Measurements from ENCODE around the gene KCTD17. TPM values are rescaled to one million over a fixed set of nuclear protein-coding genes. Genes with fewer than 3 reads are reported as not detected.
A peak's percentile ranks its signal among the peaks of the same experiment; 100 is the strongest.

KCTD17 gene
- total and polyA plus RNA-seq, 2 of the 13 experiments (the other 11 are each of a cell fraction or from before 2014, with no cell fraction given) = 5.3 to 11.7 TPM

- TF ChIP-seq HBP1 (CRISPR knock-in tag; IDR thresholded peaks at IDR 0.05; ENCODE audit: low read depth) = no peak
- TF ChIP-seq GATAD1 (CRISPR knock-in tag; IDR thresholded peaks at IDR 0.05) = peak; percentile 43
- no peak for TF ChIP-seq KLF9 (CRISPR knock-in tag; IDR thresholded peaks at IDR 0.05; ENCODE audit: low read depth)
- TF ChIP-seq PHF5A (CRISPR knock-in tag; IDR thresholded peaks at IDR 0.05; ENCODE audit: low read depth, unreplicated experiment) = no peak
- 0 out of 2 replicates have a peak, but pooled peaks have one; percentile 21 for TF ChIP-seq GATA4 (IDR thresholded peaks at IDR 0.05; ENCODE audit: borderline replicate concordance, low read depth)
- no peak for TF ChIP-seq AHR (CRISPR knock-in tag; IDR thresholded peaks at IDR 0.05)
- TF ChIP-seq POLR2G (IDR thresholded peaks at IDR 0.05; ENCODE audit: low read depth, low read length) = peak; percentile 82
- no peak for TF ChIP-seq IRF2 (CRISPR knock-in tag; IDR thresholded peaks at IDR 0.05)
- no peak for TF ChIP-seq ZNF75D (CRISPR knock-in tag; IDR thresholded peaks at IDR 0.05; ENCODE audit: borderline replicate concordance)
- TF ChIP-seq CBX2 (IDR thresholded peaks at IDR 0.05; ENCODE audit: low read depth, low read length) = no peak
- no peak for TF ChIP-seq CBX2 (CRISPR knock-in tag; IDR thresholded peaks at IDR 0.05; ENCODE audit: low read depth)
- 0 out of 2 replicates have a peak, but pooled peaks have one; percentile 39 for TF ChIP-seq TGIF2 (CRISPR knock-in tag; IDR thresholded peaks at IDR 0.05)
- peak; percentile 40; the same call in 1 of the 2 replicates for TF ChIP-seq SALL1 (CRISPR knock-in tag; IDR thresholded peaks at IDR 0.05)
- peak; percentile 71 for TF ChIP-seq PATZ1 (CRISPR knock-in tag; IDR thresholded peaks at IDR 0.05)
- TF ChIP-seq ZNF543 (CRISPR knock-in tag; IDR thresholded peaks at IDR 0.05) = no peak
- 0 out of 2 replicates have a peak, but pooled peaks have one; percentile 36 for TF ChIP-seq ZNF280B (CRISPR knock-in tag; IDR thresholded peaks at IDR 0.05; ENCODE audit: borderline replicate concordance)
- TF ChIP-seq FOXC1 (CRISPR knock-in tag; IDR thresholded peaks at IDR 0.05; ENCODE audit: borderline replicate concordance) = no peak; the same call in 1 of the 2 replicates
- no peak for TF ChIP-seq IKZF1 (IDR thresholded peaks at IDR 0.05)
- TF ChIP-seq PRDM15 (CRISPR knock-in tag; IDR thresholded peaks at IDR 0.05) = no peak
- TF ChIP-seq ZNF850 (CRISPR knock-in tag; conservative IDR thresholded peaks at IDR 0.05) = no peak
- 0 out of 2 replicates have a peak, but pooled peaks have one; percentile 63 for TF ChIP-seq ZNF737 (CRISPR knock-in tag; IDR thresholded peaks at IDR 0.05; ENCODE audit: borderline replicate concordance)
- TF ChIP-seq ZNF354B (CRISPR knock-in tag; IDR thresholded peaks at IDR 0.05) = no peak
Measured at GRCh38 chr22:37019309-37020191, 32.0 kb upstream of the KCTD17 start, which contains the start of the genes MPST and TST (continued).
